Measurements from ENCODE around the gene ATP11A. TPM values are rescaled to one million over a fixed set of nuclear protein-coding genes. Genes with fewer than 3 reads are reported as not detected.

The ATP11A gene
- total and polyA plus RNA-seq, 2 experiments from 2014 or later = 12.3 to 52.6 TPM

DNA sequence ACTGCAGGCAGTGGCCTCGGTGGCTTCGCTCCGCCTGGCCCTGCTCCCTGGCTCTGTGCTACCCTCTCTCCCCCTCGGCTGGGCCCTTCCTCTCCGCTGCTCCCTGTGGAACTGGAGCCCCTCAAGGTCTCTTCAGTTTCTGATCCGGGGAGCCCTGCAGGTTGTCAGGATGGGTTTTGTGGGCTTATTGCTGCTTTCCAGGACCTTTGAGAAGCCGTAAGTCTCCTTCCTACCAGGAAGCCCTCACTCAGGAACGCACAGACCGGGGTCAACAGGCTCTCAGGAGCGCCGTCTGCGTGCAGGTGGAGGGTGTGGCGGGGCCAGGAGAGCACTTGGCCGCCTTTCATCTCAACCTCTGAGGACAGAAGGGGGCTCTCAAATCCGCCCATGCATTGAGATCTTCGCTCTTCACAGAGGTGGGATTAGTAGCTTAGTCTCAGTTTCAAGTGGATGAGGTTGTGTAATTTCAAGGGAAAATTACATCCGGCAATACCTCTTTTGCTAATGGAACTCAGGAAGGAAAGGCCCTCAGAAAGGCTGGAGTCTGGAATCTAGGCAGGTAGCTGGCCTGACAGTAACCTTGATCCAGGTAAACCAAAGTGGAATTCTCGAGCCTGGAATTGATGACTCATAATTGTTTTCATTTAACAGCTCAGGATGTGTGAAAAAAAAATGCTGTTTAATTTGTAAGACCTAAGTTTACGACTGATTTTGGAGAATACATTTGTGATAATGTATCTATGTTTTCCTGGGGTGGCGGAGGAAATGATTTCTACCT, 102.0 kb downstream of the ATP11A start:
- no peaks in the 10 kb centered on the region for H3K27me3 ChIP-seq (ENCODE audit: insufficient read depth)
- H3K27ac ChIP-seq (ENCODE audit: low read depth) = no peak overlapping the region
- Mint-ChIP-seq H3K9me3 (peaks cover 26% of the 10 kb centered on the region), H3K27ac (peak overlapping the region; percentile 82), H3K36me3 (ENCODE audit: low read depth) (peaks cover 63% of the 10 kb centered on the region), H3K4me1 (peaks cover 21% of the 10 kb centered on the region), H3K4me3 (no peak overlapping the region), H3K27me3 (ENCODE audit: insufficient read depth, low read depth, poor library complexity) (peaks cover 2% of the 10 kb centered on the region)
- no peak overlapping the region for H3K4me3 ChIP-seq
- no peaks in the 10 kb centered on the region for H4K20me1 ChIP-seq (replicated peaks; ENCODE audit: insufficient read depth)
- H3F3A ChIP-seq (replicated peaks; ENCODE audit: low read depth) = no peaks in the 10 kb centered on the region
- ATAC-seq = peak; percentile 68
- no peak overlapping the region for H2AFZ ChIP-seq
- no peaks in the 10 kb centered on the region for H3K9me2 ChIP-seq (ENCODE audit: insufficient read depth)
- no peak for TF ChIP-seq NANOG (IDR thresholded peaks at IDR 0.05; ENCODE audit: borderline replicate concordance)
- TF ChIP-seq, protein P1, sequence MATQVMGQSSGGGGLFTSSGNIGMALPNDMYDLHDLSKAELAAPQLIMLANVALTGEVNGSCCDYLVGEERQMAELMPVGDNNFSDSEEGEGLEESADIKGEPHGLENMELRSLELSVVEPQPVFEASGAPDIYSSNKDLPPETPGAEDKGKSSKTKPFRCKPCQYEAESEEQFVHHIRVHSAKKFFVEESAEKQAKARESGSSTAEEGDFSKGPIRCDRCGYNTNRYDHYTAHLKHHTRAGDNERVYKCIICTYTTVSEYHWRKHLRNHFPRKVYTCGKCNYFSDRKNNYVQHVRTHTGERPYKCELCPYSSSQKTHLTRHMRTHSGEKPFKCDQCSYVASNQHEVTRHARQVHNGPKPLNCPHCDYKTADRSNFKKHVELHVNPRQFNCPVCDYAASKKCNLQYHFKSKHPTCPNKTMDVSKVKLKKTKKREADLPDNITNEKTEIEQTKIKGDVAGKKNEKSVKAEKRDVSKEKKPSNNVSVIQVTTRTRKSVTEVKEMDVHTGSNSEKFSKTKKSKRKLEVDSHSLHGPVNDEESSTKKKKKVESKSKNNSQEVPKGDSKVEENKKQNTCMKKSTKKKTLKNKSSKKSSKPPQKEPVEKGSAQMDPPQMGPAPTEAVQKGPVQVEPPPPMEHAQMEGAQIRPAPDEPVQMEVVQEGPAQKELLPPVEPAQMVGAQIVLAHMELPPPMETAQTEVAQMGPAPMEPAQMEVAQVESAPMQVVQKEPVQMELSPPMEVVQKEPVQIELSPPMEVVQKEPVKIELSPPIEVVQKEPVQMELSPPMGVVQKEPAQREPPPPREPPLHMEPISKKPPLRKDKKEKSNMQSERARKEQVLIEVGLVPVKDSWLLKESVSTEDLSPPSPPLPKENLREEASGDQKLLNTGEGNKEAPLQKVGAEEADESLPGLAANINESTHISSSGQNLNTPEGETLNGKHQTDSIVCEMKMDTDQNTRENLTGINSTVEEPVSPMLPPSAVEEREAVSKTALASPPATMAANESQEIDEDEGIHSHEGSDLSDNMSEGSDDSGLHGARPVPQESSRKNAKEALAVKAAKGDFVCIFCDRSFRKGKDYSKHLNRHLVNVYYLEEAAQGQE (IDR thresholded peaks at IDR 0.05; ENCODE audit: unreplicated experiment) = no peak
- no peak for TF ChIP-seq ZNF331 (CRISPR knock-in tag; IDR thresholded peaks at IDR 0.05; ENCODE audit: low read depth)
- no peak for TF ChIP-seq CREB1 (CRISPR knock-in tag; IDR thresholded peaks at IDR 0.05; ENCODE audit: low read depth)
- no peak for TF ChIP-seq POLR2AphosphoS5 (IDR thresholded peaks at IDR 0.05; ENCODE audit: low read depth)
- TF ChIP-seq ZNF114 (CRISPR knock-in tag; IDR thresholded peaks at IDR 0.05) = no peak
- TF ChIP-seq JUNB (IDR thresholded peaks at IDR 0.05; ENCODE audit: unreplicated experiment) = no peak
- no peak for TF ChIP-seq STAT1 (IDR thresholded peaks at IDR 0.05; ENCODE audit: unreplicated experiment)
- TF ChIP-seq EZH2phosphoT487 (IDR thresholded peaks at IDR 0.05; ENCODE audit: unreplicated experiment) = no peak
- TF ChIP-seq EZH2 (IDR thresholded peaks at IDR 0.05; ENCODE audit: low read depth, unreplicated experiment) = no peak
- no peak for TF ChIP-seq ZNF462 (CRISPR knock-in tag; IDR thresholded peaks at IDR 0.05)
- no peak for TF ChIP-seq CTCF (conservative IDR thresholded peaks at IDR 0.05; ENCODE audit: low read depth in 2 of 2)
- no peak for TF ChIP-seq ETS1 (IDR thresholded peaks at IDR 0.05)
- H3K79me2 ChIP-seq (replicated peaks; ENCODE audit: insufficient read depth) = 0 out of 2 replicates have a peak, but pooled peaks cover 8% of the 10 kb centered on the region
- no peak for DNase-seq (ENCODE audit: low spot score)
- H3K36me3 ChIP-seq (ENCODE audit: insufficient read depth) = no peaks in the 10 kb centered on the region
- H3K4me2 ChIP-seq = no peak overlapping the region
- H3K4me1 ChIP-seq (ENCODE audit: insufficient read depth) = peaks cover 14% of the 10 kb centered on the region; the same call in 1 of the 2 replicates

Data from GM23338 (cell line).